Kidney (tissue), 14 donors: ENCODE data around the gene RNF43. TPM values are rescaled to one million over a fixed set of nuclear protein-coding genes. Genes with fewer than 3 reads are reported as not detected.
"Not testable (repeated sequence)": the region's sequence is repeated elsewhere in the genome, so short reads cannot be mapped to it uniquely, and the experiment has no call there.

Experiments used
- DNase-seq, 5 donors: peaks; one replicate each; pipeline ENCODE4 v3.0.0-alpha.2; 2013 to 2020
- FAIRE-seq: peaks from 2 replicates; lab custom pipeline; 2012; peaks lifted over from hg19 to GRCh38; lab: Jason Lieb, UNC
- H3K27ac ChIP-seq, 2 donors: one replicate each; pipeline ENCODE4 v1.7.0; 2013; ENCODE audit warnings: low read depth in 2 of 2, low read length in 2 of 2, inconsistent platforms in 1 of 2
- H3K27me3 ChIP-seq: one replicate; pipeline ENCODE4 v1.7.1; 2013; ENCODE audit warnings: low read length, inconsistent platforms; ENCODE audit not compliant: control insufficient read depth, insufficient read depth
- H3K36me3 ChIP-seq, 3 donors: one replicate each; pipeline versions ENCODE4 v1.7.0 to v1.7.1; 2013; ENCODE audit warnings: low read length in 3 of 3, control low read depth in 1 of 3, inconsistent platforms in 1 of 3; ENCODE audit not compliant: insufficient read depth in 3 of 3, control insufficient read depth in 2 of 3
- H3K4me1 ChIP-seq, 3 donors: one replicate each; pipeline versions ENCODE4 v1.7.0 to v1.7.1; 2013; ENCODE audit warnings: low read length in 3 of 3, inconsistent platforms in 1 of 3, low read depth in 1 of 3; ENCODE audit not compliant: control insufficient read depth in 2 of 3, insufficient read depth in 2 of 3
- H3K4me3 ChIP-seq, 3 donors: one replicate each; pipeline versions ENCODE4 v1.7.0 to v1.8.1; 2013; ENCODE audit warnings: low read length in 3 of 3, control low read depth in 1 of 3, inconsistent platforms in 1 of 3
- H3K9ac ChIP-seq, 3 donors: one replicate each; pipeline versions ENCODE4 v1.7.0 to v1.7.1; 2013; ENCODE audit warnings: low read length in 3 of 3, control low read depth in 1 of 3, inconsistent platforms in 1 of 3
- H3K9me3 ChIP-seq, 3 donors: one replicate each; pipeline versions ENCODE4 v1.7.0 to v1.7.1; 2013; ENCODE audit warnings: low read length in 3 of 3, control low read depth in 1 of 3, inconsistent platforms in 1 of 3; ENCODE audit not compliant: control insufficient read depth in 2 of 3, insufficient read depth in 1 of 3
- CTCF ChIP-seq: IDR thresholded peaks from 3 replicates; pipeline ENCODE4 v1.5.1; 2012; ENCODE audit warnings: mild to moderate bottlenecking, moderate library complexity, borderline replicate concordance; ENCODE audit not compliant: insufficient read depth; ENCODE audit errors: extremely low read depth
- intact Hi-C: fragments of 100-400 bp; cut with DNase I; formaldehyde crosslinking; loops from one replicate; pipeline ENCODE4 v1.11.1; 2022
- polyA plus RNA-seq: library from polyadenylated mRNA; stranded (reverse); fragments of 350-450 nt; fragmentation: Illumina TruSeq; extraction: RNeasy Lipid Tissue Mini Kit (QIAGEN cat#74804); gene quantifications from one replicate; pipeline ENCODE4 v1.2.3, GENCODE V29; 2014; ENCODE audit warnings: low read depth, low replicate concordance; ENCODE audit not compliant: insufficient read depth
- total RNA-seq: library from RNA; stranded (reverse); fragmentation: NEBNext Ultra II Directional; extraction: Animal tissue kit (Norgen Biotek cat#: 25700); gene quantifications from one replicate; pipeline ENCODE4 v1.2.1, GENCODE V29; 2021
- donor health status: control.
- donor health status: control.
- donor health status: control.
- donor health status: control.
- donor health status: control.
- donor health status: DM: yes; HTN: yes; CAD: no.
- donor health status: Normal renal cell carcinoma (clear cell type).

RNF43 gene
- total and polyA plus RNA-seq, 2 donors from 2014 or later = 7.8 to 9.5 TPM

- Histone ChIP-seq H3K27me3 (no peaks in the 10 kb centered on the region), H3K9me3 (no peaks in the 10 kb centered on the region), H3K36me3 (no peaks in the 10 kb centered on the region), H3K4me3 (no peak overlapping the region), H3K27ac (no peak overlapping the region), H3K9ac (no peak overlapping the region), H3K4me1 (peaks cover 0 to 9% (median 0%) of the 10 kb centered on the region in 3 donors)
- FAIRE-seq (no peak), DNase-seq (no peak)
- intact Hi-C loops = no loop called here
- no peak for TF ChIP-seq CTCF
Measured at GRCh38 chr17:58398574-58399266, 18.6 kb downstream of the RNF43 start.

- H3K4me1 ChIP-seq, intact Hi-C loops, H3K9me3 ChIP-seq, H3K9ac ChIP-seq, DNase-seq, H3K27me3 ChIP-seq, FAIRE-seq, H3K36me3 ChIP-seq, H3K27ac ChIP-seq, H3K4me3 ChIP-seq: not testable (repeated sequence)
Measured at GRCh38 chr17:58397421-58397820, 19.9 kb downstream of the RNF43 start.

GRCh38 chr17:58396173-58396572 lies 21.2 kb downstream of the RNF43 start:
- DNase-seq (no peak), FAIRE-seq (no peak)
- Histone ChIP-seq H3K9me3 (no peaks in the 10 kb centered on the region), H3K9ac (no peak overlapping the region), H3K27ac (no peak overlapping the region), H3K4me1 (peaks cover 0 to 11% (median 4%) of the 10 kb centered on the region in 3 donors), H3K27me3 (no peaks in the 10 kb centered on the region), H3K36me3 (no peaks in the 10 kb centered on the region), H3K4me3 (no peak overlapping the region)
- intact Hi-C loops = no loop called here
- TF ChIP-seq CTCF = no peak

GRCh38 chr17:58394534-58395223 lies 22.7 kb downstream of the RNF43 start:
- TF ChIP-seq CTCF = no peak
- FAIRE-seq (no peak), DNase-seq (no peak)
- Histone ChIP-seq H3K9ac (no peak overlapping the region), H3K27me3 (no peaks in the 10 kb centered on the region), H3K4me1 (peaks cover 0 to 15% (median 7%) of the 10 kb centered on the region in 3 donors), H3K9me3 (no peaks in the 10 kb centered on the region), H3K4me3 (no peak overlapping the region), H3K27ac (no peak overlapping the region), H3K36me3 (no peaks in the 10 kb centered on the region)
- intact Hi-C loops = no loop called here
